NCI-H1092 (cell line): ENCODE data around the gene STAT5A.
"Not testable (repeated sequence)": the region's sequence is repeated elsewhere in the genome, so short reads cannot be mapped to it uniquely, and the experiment has no call there.

Source experiments
- DNase-seq: peaks from one replicate; lab custom pipeline; 2025; lab: John Stamatoyannopoulos, UW

Gene STAT5A

DNA sequence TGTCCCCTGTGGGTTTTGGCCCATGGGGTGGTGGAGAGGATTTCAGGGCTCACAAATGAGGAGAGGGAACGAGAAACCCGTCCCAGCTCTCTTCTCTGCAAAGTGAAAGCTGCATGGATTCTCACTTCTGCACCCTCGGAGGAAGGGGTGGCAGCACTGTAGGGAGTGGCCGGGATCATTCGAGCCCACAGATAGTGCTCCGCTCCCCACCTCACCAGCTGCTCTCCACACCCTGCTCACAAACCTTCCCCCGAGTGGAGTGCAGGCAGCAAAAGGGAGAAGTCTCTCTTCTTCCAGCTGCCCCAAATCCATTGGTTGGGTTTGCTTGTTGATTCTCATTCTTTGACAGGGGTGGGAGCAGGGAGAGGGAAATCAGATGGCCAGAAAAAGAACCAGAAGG lies 20.1 kb downstream of the STAT5A start:
- no peak for DNase-seq

DNA sequence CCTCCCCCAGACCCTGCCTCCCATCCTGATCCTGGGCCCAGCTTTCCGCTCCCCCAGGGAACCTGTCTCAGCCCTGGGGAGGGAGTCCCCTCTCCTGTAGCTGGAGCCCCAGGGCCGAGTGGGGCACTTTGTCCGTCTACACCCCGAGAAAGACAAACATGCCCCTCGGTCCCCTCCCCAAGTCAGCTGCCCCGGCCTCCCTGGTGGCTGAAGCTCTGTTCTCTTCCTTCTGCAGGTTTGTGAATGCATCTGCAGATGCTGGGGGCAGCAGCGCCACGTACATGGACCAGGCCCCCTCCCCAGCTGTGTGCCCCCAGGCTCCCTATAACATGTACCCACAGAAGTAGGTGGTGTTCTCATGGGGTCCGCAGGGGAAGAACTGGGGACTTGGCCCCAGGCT lies 20.8 kb downstream of the STAT5A start:
- no peak for DNase-seq

DNA sequence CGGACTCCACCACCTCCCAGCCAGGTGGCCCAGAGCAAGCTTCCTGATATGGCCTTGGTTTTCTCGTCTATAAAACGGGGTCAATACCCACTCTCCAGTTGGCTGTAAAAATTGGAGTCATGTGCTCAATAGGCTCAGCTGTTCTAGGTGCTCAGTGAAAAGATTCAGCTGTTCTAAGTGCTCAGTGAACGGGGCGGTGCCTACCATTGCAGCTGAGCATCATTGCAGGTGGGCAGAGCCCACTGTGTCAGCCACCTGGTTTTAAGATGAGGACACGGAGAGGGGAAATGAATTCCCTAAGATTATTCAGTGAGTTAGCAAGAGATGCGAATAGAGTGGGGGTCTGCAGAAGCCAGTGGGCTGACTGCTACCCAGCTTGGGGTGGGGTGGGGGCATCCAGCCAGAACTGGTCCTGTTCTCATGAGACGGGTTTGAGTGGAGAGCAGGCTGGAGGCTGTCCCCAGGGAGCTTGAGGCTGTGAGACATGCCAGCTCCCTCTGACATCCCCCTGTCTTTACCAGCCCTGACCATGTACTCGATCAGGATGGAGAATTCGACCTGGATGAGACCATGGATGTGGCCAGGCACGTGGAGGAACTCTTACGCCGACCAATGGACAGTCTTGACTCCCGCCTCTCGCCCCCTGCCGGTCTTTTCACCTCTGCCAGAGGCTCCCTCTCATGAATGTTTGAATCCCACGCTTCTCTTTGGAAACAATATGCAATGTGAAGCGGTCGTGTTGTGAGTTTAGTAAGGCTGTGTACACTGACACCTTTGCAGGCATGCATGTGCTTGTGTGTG lies 21.9 kb downstream of the STAT5A start:
- DNase-seq, result no peak

DNA sequence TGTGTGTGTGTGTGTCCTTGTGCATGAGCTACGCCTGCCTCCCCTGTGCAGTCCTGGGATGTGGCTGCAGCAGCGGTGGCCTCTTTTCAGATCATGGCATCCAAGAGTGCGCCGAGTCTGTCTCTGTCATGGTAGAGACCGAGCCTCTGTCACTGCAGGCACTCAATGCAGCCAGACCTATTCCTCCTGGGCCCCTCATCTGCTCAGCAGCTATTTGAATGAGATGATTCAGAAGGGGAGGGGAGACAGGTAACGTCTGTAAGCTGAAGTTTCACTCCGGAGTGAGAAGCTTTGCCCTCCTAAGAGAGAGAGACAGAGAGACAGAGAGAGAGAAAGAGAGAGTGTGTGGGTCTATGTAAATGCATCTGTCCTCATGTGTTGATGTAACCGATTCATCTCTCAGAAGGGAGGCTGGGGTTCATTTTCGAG lies 22.5 kb downstream of the STAT5A start:
- no peak for DNase-seq

DNA sequence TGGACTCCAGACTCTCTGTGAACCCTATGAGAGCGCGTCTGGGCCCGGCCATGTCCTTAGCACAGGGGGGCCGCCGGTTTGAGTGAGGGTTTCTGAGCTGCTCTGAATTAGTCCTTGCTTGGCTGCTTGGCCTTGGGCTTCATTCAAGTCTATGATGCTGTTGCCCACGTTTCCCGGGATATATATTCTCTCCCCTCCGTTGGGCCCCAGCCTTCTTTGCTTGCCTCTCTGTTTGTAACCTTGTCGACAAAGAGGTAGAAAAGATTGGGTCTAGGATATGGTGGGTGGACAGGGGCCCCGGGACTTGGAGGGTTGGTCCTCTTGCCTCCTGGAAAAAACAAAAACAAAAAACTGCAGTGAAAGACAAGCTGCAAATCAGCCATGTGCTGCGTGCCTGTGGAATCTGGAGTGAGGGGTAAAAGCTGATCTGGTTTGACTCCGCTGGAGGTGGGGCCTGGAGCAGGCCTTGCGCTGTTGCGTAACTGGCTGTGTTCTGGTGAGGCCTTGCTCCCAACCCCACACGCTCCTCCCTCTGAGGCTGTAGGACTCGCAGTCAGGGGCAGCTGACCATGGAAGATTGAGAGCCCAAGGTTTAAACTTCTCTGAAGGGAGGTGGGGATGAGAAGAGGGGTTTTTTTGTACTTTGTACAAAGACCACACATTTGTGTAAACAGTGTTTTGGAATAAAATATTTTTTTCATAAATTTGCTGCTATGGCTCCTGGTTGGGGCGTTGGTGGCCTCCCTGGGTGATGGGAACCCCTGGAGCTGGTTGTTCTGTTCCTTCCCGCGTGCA lies 23.1 kb downstream of the STAT5A start:
- DNase-seq, result no peak

DNA sequence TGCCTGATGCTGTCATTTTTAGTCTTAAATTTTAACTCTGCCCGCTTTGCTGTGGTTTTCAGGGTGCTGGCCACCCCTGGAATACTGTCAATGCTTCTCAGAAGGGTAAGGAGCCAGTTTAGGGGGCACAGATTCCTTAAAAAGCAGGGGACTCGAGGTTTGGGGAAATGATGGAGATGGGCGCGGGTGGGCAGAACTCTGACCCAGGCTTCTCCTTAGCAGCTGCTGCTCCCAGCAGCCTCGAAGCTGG lies 23.7 kb downstream of the STAT5A start:
- no peak for DNase-seq

- peak; percentile 75 for DNase-seq
Measured at GRCh38 chr17:42312285-42313130, 24.2 kb downstream of the STAT5A start.

GRCh38 chr17:42313389-42313772 lies 25.1 kb downstream of the STAT5A start:
- DNase-seq, result no peak

GRCh38 chr17:42313773-42314566 lies 25.7 kb downstream of the STAT5A start:
- no peak for DNase-seq

DNA sequence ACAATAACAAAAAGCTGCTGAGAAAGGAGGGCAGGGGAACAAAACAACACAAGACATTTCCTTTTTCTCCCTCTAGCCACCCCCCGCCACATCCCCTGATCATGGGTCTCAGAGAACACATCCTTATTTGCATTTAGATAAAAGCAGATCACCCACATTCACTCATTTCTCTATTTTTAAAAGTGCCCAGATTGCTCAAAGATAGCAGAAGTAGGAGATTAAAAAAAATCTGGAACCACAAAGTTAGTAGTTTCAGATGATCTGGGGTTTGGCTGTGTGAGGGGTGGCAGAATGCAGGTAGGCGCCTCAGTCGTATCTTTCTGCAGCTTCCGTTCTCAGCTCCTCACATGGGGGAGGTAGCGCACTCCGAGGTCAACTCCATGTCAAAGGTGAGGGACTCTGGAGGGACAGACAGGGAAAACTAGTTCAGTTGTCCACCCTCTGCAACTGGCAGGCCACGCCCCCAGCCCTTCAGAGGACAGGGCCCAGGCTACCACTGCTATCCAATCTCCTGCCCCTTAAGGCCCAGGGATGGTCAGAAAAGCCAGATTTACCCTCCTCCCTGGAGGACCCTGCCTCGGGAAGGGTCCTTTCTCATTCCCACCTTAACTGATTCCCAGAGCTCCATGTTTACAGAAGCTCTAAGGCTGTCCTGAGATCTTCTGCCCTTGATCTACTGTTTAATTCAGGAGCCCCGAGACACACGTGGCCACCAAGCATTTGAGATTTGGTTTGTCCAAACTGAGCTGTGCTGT lies 27.3 kb downstream of the STAT5A start:
- DNase-seq, result no peak

DNA sequence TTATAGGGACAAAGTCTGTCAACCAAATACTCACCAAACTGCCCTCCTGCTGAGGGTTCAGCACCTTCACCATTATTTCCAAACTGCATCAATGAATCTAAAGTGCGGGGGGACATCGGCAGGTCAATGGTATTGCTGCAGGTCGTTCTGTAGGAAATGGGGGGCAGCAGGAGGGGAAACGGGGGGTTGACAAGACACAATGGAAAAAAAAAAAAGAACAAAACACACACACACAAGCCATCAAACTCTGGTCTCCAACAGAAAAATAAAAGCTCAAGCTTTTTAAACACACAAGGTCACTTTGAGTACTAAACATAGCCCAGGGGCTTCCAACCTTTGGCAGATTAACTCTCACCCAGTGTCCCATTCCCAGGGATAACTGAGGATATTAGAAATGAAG lies 28.5 kb downstream of the STAT5A start:
- DNase-seq, result no peak

- no peak for DNase-seq
Measured at GRCh38 chr17:42317266-42317845, 29.1 kb downstream of the STAT5A start.

GRCh38 chr17:42317967-42318366 lies 29.7 kb downstream of the STAT5A start:
- not testable (repeated sequence) for DNase-seq

- no peak for DNase-seq
Measured at GRCh38 chr17:42321555-42321954, 33.3 kb downstream of the STAT5A start.

DNA sequence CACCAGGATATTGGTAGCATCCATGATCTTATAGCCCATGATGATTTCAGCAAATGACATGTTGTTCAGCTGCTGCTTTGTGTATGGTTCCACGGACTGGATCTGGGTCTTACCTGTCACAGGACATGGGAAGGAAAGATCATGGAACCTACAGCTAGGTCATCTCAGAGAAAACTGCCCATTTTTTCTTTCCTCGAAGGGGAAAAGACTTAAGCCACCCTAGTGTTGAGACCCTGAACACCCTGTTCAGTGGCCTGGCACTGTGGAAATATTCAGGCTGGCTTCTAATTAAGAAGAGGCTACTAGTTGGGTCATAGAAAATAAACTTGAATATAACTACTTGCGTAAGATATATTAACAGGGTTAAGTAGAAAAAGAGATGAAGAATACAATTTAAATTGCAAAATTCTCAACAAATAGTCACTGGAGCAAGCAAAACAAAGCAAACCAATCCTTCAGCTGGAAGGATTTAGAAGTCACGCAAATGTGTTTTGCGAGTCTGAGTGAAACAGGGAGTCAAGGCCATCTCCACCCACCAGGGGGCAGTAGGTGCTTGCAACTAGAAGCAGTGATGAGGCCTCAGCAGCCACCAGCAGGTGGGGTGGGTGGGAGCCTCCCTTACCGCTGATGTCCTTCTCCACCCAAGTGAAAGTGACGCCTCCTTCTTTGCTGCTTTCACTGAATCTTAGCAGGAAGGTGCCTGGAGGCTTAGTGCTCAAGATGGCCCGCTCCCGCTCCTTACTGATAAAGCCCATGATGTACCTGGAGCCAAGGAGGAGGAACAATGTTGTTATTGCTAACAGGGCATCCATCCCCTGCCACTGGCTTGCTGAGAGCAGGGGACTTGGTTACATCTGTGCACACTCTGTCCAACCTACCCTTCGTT lies 34.3 kb downstream of the STAT5A start:
- peak; percentile 88 for DNase-seq

DNA sequence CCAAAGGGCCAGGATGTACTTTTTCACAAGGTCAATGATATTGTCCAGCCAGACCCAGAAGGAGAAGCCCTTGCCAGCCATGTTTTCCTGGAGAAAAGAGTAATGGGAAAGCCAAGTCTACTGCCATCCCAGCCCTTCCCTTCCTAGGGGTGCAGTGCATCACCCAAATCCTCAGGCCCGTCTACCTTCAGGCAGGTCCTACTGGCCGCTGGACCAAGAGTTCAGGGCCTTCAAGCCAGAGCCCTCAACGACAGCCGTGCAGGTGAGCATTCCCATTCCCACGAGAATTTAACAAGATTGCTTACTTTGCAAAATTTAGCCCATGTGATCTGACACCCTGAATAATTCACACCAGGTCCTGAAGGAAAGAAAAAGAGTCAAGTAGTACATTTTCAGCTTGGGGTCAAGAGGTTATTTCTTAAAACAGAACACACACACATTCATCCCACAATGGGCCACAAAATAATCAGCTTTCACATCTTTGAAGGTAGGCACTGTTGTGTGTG lies 35.0 kb downstream of the STAT5A start:
- DNase-seq, result no peak

- DNase-seq, result no peak
Measured at GRCh38 chr17:42325026-42325425, 36.7 kb downstream of the STAT5A start.

DNA sequence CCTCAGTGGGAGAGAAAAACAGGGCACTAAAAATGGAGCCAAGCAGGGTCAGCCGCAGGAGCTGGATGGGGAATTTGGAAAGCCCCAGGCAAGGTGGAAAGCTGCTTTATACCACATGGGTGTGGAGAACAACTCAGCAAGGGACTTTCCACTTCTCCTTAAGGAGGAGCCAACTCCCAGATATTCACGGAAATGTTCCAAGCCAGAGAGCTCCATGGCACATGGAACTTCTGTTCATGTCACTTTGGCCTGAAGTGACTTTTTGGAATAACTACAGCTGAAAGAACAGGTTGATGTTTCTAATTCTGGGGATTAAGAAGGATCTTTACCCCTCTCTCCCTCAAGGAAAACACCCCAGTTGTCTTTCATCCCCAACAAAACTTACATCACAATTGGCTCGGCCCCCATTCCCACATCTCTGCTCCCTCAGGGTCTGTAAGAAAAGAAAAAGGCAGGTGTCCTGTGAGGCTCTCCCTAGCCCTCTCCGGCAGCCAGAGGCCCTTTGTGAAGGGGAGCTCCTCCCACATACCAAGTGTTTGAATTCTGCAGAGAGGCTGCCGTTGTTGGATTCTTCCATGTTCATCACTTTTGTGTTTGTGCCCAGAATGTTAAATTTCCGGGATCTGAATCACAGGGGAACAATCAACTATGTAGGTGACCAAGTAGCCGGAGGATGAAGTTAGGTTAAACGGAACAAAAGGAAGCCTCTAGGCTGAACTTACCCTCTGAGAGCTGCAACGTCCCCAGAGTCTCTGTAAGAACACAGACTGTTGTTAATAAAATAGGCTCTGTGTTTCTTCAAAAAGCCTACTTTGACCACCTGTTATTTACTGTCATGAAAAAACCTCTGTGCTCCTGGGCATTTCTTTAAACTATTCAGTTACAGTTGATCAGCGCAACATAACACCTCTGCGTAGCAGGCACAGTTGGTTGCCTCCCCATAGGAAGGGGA lies 41.0 kb downstream of the STAT5A start:
- no peak for DNase-seq
